CD4-positive, alpha-beta T cell treated with Interleukin-10 for 1 hour (primary cell): Measurements from ENCODE around the gene MIEF2.
"Not testable (repeated sequence)": the region's sequence is repeated elsewhere in the genome, so short reads cannot be mapped to it uniquely, and the experiment has no call there.

Experiments used
- DNase-seq: peaks from one replicate; pipeline ENCODE4 v3.0.0-alpha.2; 2020

The MIEF2 gene

DNA sequence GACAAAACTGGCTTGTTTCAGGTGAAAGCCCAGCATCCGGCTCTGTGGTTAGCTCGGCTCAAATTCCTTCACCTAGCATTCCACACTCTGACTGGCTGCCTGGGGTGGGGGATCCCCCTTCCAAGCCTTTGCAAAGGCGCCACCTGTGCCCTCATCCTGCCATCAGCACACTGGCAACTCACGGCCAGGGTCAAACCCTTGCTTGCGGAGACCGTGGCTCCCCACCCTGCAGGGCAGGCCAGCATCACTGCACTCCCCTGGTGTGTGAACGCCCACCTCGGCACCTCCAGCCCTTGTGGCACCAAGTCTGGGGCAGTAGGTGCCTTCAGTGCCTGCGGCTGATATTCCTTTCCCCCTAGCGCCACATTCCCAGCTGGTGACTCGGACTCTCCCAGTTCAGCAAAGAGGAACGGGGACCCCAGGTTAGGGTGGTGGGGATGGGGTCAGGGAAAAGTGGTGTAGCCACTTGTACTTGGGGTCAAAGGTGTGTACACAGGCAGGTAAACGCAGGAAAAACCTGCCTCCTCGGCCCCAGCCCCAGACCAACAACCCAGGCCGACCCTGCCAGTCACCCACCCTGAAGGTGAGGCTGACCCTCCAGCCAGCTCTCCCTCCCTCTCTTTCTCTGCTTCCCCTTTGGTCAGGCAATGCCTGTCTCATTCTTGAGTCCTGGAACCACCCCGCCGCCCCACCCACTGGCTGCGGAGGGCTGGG, 3.0 kb upstream of the MIEF2 start:
- peak; percentile 27 for DNase-seq

DNA sequence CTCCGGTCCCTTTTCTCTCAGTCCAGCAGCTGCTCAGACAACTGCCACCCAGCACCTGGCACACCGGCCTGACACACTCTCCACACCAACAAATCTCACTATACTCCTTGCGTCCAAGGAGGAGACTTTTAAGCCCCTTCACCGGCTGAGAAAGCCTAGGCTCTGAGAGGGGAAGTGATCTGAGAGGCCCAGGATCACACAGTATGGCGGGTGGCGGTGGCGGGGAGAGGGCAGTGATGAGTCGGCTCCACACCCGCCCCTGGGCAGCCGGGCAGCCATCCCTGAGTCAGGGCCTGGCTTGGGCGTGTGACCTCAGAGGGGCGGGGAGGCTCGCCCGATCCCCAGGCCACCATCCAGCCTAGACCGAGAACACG, 2.5 kb upstream of the MIEF2 start:
- peak; percentile 40 for DNase-seq

DNA sequence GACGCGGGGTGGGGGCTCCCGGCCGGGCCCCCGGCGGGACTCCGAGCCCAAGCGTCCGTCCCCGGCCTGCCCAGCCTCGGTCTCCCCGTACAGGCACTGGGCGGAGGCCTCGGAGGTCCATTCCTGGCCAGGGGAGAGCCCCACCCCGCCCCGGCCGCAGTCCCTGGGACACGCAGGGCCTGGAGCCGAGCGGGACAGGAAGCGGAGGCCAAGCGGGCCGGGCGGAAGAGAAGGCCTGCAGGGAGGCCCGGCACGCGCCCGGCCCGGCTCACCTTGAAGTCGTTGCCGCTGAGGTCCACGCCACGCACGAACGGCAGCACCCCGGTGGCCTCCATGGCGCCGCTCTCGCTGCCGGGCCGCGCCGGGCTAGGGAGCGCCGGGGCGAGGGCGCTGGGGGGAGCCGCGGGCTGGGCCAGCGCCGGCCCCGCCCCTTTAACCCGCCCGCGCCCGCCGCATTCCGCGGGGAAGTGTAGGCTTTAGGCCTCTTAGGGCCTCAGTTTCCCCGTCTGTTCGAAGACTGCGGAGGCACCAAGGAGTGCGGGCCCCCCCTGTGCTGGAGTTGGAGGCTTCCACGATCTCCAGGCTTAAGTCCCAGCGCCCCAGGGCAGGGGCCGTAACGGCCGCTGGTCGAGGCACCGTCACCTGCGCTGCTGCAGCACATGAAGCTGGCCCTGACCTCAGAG, 2.0 kb upstream of the MIEF2 start, which contains the start of gene FLII:
FLII (minus strand) TSS at position 383 of the 683 bp plus-strand sequence; CDS start at position 335, 48 bp downstream.
- DNase-seq: peak; percentile 59

DNA sequence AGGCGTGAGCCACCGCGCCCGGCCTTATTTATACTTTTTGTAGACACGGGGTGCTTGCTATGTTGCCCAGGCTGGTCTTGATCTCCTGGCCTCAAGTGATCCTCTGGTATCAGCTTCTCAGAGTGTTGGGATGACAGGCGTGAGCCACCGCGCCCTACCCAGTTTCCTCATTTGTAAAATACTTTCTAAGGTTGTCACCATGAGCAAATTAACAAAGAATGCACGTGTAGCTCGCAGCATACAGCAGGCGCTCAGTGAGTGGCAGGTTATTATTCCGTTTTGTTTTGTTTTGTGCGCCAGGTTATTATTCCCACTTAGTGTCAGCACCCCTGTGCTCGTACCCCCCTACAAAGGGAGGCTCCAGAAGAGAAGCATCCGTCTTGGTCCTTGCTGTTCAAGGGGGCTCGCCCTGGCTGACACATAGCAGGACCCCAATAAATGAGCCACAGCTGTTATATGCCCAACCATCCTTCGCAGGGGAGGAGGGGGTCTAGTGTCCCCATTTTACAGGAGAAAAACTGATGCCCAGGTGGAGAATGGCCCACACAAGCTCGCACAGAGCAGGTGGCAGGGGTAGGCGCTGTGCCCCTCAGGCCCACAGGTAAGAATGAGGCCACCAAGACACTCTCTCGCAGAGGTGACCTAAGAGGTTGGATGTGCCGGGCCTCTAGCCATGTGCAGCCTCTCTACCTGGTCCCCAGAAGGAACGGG, 686 bp upstream of the MIEF2 start:
- no peak for DNase-seq

DNA sequence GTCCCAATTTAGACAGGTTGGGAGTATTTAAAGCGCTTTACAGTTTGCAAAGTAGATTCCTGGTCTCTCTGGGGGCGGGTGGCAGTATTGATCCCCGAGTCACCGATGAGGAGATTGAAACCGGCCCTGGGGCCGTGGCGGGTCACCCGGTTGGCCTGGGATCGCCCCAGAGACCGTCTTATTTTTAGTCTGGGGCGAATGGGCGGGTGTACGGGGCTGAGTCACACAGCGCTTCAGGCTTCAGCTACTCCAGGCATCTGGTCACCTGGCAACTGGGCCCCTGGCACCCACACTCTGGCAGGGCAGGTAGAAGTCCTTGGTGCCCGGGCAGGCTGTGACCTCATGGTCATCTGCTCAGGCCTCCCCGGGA, 669 bp downstream of the MIEF2 start:
- no peak for DNase-seq

DNA sequence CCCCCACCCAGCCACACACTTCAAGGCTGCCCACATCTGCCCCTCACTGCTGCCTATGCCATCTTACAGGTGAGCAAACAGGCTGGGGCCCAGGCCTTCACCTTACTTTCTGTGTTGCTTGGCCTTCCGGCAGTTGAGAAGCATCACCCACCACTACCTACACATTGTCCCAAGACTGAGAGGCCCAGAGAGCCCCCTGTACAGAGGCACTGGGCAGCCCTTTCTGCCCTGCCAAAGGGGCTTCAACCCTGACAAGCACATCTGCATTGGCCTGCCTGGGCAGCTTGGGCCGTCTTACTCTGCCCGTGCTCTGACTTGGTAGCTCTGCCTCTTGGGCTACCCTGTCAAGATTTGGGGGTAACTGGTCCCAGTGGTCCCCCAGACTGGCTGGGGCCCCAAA, 1.2 kb downstream of the MIEF2 start:
- DNase-seq: no peak

DNA sequence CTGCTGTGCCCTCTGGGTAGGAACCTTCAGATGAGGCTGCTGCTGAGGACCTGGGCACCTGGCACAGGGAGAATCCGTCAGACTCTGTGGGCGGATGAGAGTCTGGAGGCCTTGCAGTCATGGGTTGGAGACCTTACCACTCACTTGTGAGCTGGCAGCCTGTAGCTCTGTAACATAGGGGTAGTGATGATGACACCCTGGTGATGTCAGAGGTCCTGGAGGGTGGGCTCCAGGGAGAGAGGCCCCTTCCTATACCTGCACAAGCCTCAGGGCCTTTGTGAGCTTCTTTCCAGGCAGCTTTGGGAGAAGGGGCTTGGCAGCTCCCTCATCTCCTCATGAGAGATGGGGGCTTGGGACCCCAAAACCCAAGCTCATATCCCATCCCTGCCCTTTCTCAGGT, 1.6 kb downstream of the MIEF2 start:
- DNase-seq: no peak

DNA sequence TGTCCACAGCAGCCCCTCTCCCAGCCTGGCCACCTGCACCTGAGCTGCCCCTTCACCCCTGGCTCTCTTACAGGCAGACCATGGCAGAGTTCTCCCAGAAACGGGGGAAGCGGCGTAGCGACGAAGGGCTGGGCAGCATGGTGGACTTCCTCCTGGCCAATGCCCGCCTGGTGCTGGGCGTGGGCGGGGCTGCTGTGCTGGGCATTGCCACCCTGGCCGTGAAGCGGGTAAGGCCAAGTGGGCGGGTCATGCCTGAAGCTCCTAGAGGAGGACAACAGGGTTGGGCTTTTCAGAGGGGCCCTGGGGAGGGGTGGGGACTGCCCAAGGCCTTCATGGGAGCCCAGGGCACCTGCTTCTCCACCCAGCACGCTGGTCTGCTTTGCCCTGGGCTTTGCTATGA, 2.2 kb downstream of the MIEF2 start:
- no peak for DNase-seq

DNA sequence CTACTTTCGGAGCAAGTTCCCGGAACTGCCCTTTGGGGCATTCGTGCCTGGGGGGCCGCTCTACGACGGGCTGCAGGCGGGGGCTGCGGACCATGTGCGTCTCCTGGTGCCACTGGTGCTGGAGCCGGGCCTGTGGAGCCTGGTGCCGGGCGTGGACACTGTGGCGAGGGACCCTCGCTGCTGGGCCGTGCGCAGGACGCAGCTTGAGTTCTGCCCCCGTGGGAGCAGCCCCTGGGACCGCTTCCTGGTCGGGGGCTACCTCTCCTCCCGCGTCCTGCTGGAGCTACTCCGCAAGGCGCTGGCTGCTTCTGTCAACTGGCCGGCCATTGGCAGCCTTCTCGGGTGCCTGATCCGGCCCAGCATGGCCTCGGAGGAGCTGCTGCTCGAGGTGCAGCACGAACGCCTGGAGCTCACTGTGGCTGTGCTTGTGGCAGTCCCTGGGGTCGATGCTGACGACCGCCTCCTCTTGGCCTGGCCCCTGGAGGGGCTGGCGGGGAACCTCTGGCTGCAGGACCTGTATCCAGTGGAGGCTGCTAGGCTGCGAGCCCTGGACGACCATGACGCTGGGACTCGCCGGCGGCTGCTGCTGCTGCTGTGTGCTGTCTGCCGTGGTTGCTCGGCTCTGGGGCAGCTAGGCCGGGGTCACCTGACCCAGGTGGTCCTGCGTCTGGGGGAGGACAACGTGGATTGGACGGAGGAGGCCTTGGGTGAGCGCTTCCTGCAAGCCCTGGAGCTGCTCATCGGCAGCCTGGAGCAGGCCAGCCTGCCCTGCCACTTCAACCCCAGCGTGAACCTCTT, 3.6 kb downstream of the MIEF2 start:
- no peak for DNase-seq

DNA sequence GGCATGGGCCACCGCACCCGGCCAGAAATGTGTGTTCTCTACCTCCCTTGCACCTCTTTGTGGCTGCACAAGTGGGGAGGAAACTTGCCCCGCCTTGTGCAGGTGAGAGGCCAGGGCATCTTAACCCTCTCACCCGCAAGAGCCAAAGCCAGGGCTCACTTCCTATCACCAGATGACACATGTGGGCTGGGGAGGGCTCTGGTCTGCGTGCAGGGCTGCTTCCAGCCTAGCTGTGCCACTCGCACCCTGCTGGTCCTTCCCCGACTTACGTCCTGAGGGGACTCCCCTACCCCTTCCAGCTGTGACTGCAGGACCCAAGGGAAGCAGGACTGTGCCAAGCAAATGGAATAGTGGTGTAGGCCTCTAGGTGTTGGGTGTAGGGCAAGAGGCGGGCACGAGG, 6.9 kb downstream of the MIEF2 start:
- DNase-seq: no peak

DNA sequence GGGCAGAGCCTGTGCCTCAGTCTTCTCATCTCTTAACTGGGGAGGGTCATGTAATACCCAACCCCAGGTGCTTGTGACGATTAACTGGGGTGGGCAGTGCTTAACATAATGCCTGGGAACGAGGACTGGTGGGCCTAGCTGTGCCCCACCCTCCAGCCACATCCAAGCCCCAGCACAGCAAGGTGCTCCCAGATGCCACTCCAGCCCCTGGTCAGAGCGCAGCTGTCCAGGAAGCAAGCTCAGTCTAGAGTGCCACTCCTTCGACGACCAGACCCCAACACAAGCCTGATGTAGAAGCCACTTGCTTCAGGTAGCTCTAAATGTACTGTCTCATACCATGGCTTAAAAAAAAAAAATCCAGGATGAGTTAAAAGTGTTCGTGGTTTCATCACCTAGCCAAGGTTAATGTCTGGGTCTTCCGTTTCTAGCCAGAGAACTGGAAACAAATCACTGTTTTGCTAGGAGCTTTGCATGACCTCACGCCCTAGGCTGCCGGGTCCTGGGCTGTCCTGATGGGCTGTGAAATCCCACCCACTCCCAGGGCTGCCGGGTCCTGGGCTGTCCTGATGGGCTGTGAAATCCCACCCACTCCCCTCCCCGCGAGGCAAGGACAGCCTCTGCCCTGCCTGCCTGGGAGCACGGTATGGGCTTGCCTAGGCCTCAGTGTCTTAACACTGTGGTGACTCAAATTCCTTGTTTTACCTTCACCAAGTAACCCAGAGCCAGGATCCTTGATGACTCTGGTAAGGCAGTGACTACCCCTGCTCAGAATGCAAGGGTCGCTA, 7.7 kb downstream of the MIEF2 start:
- no peak for DNase-seq

DNA sequence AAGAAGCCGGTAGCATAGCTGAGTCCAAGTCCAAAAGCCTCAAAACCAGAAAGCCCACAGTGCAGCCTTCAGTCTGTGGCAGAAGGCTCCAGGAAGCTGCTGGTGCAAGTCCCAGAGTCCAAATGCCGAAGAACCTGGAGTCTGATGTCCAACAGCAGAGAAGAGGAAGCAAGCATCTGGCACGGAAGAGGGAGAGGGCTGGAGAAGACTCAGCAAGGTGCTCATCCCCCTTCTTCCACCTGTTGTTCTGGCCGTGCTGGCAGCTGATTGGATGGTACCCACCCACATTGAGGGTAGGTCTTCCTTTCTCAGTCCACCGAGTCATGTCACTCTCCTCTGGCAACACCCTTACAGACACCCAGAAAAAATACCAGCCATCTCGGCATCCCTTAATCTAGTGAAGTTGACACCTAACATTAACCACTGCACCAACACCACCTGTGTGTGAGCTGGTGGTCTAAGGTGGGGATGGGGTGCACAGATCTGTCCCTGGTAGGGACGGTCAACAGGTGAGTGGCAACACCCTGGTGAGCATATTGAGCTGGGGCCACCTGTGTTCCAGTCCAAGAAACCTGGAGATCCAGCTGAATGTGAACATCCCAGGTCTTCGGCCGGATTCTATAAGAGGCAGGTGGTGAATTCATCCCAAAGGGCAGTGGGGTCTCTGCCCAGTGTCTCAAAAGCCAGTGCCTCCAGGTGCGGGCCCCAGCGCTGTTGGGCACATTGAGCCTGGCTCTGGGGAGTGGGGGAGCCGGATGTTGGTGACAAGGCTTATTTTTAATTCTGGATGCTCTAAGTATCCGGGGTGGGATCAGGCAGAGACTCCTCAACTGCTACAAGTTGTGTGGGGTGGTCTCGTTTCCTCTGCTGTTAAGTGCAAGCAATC, 9.8 kb downstream of the MIEF2 start:
- no peak for DNase-seq

DNA sequence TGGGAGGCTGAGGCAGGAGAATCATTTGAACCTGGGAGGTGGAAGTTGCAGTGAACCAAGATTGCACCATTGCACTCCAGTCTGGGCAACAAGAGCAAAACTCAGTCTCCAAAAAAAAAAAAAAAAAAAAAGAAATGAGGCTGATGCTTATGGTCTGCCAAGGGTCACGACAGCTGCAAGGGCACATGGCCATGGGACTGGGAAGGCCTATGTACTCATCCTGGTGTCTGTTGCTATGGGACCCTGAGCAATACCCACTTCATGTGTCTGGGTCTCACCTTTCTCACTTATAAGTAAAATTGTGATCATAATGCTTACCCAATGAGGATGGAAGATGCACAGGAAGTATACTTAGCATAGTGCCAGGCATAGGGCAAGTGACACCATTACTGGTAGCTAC, 16.6 kb downstream of the MIEF2 start:
- DNase-seq: no peak

DNA sequence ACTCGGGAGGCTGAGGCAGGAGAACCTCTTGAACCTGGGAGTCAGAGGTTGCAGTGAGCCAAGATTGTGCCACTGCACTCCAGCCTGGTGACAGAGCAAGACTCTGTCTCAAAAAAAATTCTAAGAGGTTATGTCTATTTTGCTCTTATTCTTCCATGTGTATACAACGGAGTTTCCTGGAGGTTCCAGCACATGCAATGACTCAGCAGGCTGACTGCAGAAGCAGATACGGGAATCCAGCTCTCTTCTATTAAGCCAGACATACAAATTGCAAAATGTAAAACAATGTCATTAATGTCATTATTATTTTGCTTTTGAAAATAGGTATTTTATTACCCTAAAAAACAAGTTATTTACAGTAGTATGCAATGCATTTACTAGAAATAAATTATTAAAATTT, 18.4 kb downstream of the MIEF2 start:
- no peak for DNase-seq

DNA sequence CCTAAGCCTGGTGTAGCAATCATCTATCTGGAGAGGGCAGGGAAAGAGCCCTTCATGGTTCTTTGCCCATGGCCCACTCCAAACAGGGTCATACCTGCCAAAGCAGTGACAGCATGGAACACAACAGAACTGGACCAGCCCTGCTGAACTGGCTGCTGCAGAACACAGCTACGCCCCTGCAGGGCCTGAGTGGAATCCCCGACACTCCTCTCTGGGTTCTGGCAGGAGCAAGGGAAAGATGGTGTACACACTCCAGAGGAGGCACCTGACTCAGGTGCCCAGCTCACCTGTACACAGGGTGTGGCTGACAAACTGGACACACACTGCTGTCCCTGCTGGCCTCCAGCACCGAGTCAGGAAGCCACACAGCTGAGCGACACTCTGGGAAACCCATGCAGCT, 19.8 kb downstream of the MIEF2 start:
- no peak for DNase-seq

DNA sequence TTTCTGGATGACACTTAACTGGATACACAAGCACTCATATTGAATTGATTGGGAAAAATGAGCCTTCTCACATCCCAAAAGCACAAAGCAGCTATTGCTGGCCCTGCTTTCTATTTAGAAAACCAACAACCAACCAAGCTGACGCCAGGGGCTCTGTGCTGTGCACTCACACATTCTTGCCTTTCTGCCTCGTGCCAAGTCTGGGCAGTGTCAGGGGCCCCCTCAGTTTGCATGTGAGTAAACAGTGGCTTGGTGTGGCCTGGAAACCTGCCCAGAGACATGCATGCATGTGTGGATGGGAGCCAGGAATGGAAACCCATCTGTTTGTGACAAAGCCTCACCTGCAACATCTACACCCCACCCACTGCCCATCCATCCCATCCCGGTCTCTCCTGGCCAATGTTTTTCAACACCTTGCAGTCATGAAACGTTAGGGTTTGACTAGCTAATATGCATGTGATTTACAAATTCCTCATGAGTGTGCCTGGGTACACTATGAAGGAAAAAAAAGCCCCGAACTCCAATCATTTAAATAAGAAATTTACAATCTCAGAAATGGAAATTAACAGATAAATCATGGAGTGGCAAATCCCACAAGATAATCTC, 20.4 kb downstream of the MIEF2 start:
- no peak for DNase-seq

DNA sequence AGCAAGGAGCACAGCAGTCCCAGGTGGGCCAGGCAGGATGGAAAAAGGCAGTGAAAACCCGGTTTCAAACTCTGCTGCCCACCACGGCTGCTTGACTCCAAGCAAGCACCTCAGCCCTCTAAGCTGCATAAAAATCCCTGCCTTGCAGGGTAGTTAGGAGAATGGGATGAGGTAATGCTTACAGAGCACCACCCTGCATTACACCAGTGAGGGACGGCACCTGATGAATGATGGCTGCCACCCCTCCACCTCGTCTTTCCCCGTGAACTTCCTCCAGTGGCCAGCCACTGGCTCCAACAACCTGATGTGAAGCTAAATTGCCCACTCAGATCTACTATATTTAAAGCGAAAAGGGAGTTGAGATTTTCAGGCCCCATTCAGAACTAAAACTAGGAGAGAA, 21.3 kb downstream of the MIEF2 start:
- no peak for DNase-seq

DNA sequence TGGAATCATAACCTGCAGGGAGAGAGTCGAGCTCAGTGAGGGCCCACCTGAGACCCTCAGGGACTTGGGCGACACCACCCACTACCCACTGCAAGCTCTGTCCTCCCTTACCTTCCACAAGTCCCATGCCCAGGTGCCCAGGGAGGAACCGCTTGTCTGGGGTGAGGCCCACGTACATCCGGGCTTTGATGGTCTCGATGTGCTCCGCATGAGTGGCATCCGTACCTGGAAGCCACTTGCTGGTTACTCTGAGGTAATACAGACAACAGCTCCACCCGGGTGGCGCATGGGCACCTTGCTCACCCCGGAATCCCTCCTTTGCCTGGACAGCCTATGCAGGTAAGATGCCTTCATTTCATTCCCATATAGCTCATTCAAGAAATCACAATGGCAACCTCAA, 24.8 kb downstream of the MIEF2 start:
- DNase-seq: no peak

DNA sequence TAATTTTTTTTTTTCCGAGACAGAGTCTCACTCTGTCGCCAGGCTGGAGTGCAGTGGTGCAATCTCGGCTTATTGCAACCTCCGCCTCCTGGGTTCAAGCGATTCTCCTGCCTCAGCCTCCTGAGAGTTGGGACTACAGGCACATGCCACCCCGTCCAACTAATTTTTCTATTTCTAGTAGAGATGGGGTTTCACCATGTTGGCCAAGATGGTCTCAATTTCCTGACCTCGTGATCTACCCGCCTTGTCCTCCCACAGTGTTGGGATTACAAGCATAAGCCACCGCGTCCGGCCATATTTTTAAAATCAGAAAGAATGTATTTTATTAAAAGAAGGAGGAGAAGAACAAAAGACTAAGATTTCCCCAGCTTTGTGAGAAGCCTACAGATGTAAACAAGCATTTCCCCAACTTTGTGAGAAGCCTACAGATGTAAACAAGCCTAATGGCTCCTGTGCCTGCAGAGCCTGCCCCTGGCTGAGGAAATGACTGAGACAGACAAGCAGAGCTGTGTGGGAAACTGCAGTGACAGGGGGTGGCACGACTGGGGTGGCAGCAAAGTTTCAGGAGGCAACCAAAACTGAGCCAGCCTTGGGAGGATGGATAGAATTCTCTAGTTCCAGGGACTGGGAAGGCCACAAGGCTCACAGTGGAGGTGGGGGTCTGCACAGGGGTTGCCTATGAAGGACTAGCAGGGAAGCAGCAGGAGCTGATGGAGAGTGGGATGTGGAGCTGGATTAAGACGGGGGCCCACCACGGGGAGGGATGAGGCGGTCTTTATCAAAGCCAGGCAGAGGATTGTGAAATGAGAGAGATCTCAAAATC, 31.5 kb downstream of the MIEF2 start:
- no peak for DNase-seq

DNA sequence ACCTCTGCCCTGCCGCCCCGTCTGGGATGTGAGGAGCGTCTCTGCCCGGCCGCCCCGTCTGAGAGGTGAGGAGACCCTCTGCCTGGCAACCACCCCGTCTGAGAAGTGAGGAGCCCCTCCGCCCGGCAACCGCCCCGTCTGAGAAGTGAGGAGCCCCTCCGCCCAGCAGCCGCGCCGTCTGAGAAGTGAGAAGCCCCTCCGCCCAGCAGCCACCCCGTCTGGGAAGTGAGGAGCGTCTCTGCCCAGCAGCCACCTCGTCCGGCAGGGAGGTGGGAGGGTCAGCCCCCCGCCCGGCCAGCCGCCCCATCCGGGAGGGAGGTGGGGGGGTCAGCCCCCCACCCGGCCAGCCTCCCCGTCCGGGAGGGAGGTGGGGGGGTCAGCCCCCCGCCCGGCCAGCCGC, 37.6 kb downstream of the MIEF2 start:
- not testable (repeated sequence) for DNase-seq
